OCI-LY1 (cell line): Measurements from ENCODE around the gene RABGAP1L.

Source experiments
- H2AFZ ChIP-seq: fragments of 200-600 bp; sonication (generic), shearing (Covaris generic); 2 replicates; pipeline ENCODE4 v1.6.0; 2014; ENCODE audit warnings: antibody characterized with exemption, mild to moderate bottlenecking, low read length
- H3F3A ChIP-seq: fragments of 200-600 bp; sonication (generic), shearing (Covaris generic); 2 replicates; pipeline ENCODE4 v1.6.0; 2014; ENCODE audit warnings: mild to moderate bottlenecking, antibody characterized with exemption, low read length, moderate library complexity; ENCODE audit not compliant: insufficient read depth
- H3K27ac ChIP-seq: fragments of 200-600 bp; sonication (generic); 2 replicates; pipeline ENCODE4 v1.5.1; 2014; ENCODE audit warnings: low read length, mixed run types, mild to moderate bottlenecking, low read depth; ENCODE audit not compliant: poor library complexity, severe bottlenecking
- H3K27me3 ChIP-seq: fragments of 200-600 bp; sonication (generic); 2 replicates; pipeline ENCODE4 v1.6.0; 2014; ENCODE audit warnings: antibody characterized with exemption, mild to moderate bottlenecking, low read length, moderate library complexity; ENCODE audit not compliant: insufficient read depth
- H3K36me3 ChIP-seq: fragments of 200-600 bp; sonication (generic); 2 replicates; pipeline ENCODE4 v1.6.1; 2014; ENCODE audit warnings: mild to moderate bottlenecking, antibody characterized with exemption, low read length, moderate library complexity, mixed read lengths; ENCODE audit not compliant: insufficient read depth
- H3K4me1 ChIP-seq: fragments of 200-600 bp; sonication (generic); 2 replicates; pipeline ENCODE4 v1.5.1; 2014; ENCODE audit warnings: mild to moderate bottlenecking, low read length, moderate library complexity; ENCODE audit not compliant: insufficient read depth, severe bottlenecking
- H3K4me2 ChIP-seq: fragments of 200-600 bp; sonication (generic), shearing (Covaris generic); 2 replicates; pipeline ENCODE4 v1.6.1; 2014; ENCODE audit warnings: low read length
- H3K4me3 ChIP-seq: fragments of 200-600 bp; sonication (generic); 2 replicates; pipeline ENCODE4 v1.5.1; 2014; ENCODE audit warnings: low read length, low read depth, mild to moderate bottlenecking, mixed read lengths; ENCODE audit not compliant: poor library complexity, severe bottlenecking
- H3K79me2 ChIP-seq: fragments of 200-600 bp; shearing (Covaris generic); 2 replicates; pipeline ENCODE4 v1.6.1; 2016; ENCODE audit warnings: mixed run types, low read length, mixed read lengths; ENCODE audit not compliant: insufficient read depth
- H3K9ac ChIP-seq: fragments of 200-600 bp; sonication (generic), shearing (Covaris generic); 2 replicates; pipeline ENCODE4 v1.6.1; 2014; ENCODE audit warnings: mild to moderate bottlenecking, low read length, mixed read lengths
- H3K9me2 ChIP-seq: fragments of 200-600 bp; sonication (generic), shearing (Covaris generic); 2 replicates; pipeline ENCODE4 v1.6.1; 2014; ENCODE audit warnings: low read depth, mild to moderate bottlenecking, low read length, mixed read lengths
- H3K9me3 ChIP-seq: fragments of 200-600 bp; shearing (Covaris generic); 2 replicates; pipeline ENCODE4 v1.6.1; 2014; ENCODE audit warnings: low read length, mixed read lengths
- H4K20me1 ChIP-seq: fragments of 200-600 bp; sonication (generic), shearing (Covaris generic); 2 replicates; pipeline ENCODE4 v1.6.0; 2016; ENCODE audit warnings: mild to moderate bottlenecking, low read length; ENCODE audit not compliant: insufficient read depth
- EZH2 ChIP-seq: fragments of 200-600 bp; sonication (generic), shearing (Covaris generic); IDR thresholded peaks from 2 replicates; pipeline ENCODE4 v1.8.0; 2017; ENCODE audit warnings: borderline replicate concordance, mixed run types, mild to moderate bottlenecking, antibody characterized with exemption, low read length, moderate library complexity, mixed read lengths
- TF ChIP-seq, protein P1 (sequence below): fragments of 200-600 bp; sonication (generic), shearing (Covaris generic); IDR thresholded peaks from 2 replicates; pipeline ENCODE4 v1.5.1; 2017; ENCODE audit warnings: mild to moderate bottlenecking, antibody characterized with exemption, low read length, moderate library complexity, mixed read lengths

RABGAP1L gene

DNA sequence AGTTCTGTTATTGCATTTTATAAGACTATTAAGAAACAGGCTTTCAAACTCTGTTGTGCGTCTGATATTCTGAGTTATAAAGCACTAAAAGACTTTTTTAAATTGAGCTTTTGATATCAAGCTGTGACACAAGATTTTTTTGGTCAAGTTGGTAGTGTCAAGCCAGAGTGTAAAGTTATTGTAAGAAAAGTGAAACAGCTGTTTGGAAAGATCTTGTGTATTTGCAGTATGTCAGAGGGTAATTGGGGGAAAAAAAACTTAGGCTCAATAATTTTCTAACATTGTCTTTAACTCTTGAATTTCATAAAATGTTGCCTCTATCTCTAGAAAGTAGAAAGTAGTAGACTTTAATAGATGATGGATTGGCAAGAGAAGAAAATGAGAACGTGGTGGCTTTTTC lies 844.2 kb downstream of the RABGAP1L start:
- H3K9me2 ChIP-seq, result no peaks in the 10 kb centered on the region
- peaks cover 78% of the 10 kb centered on the region for H3K79me2 ChIP-seq
- peaks cover 53% of the 10 kb centered on the region for H3K36me3 ChIP-seq
- H3K4me2 ChIP-seq, result peak overlapping the region; percentile 29; the same call in 1 of the 2 replicates
- H4K20me1 ChIP-seq, result peaks cover 8% of the 10 kb centered on the region; the same call in 1 of the 2 replicates
- H3K4me1 ChIP-seq, result peaks cover 32% of the 10 kb centered on the region
- no peaks in the 10 kb centered on the region for H3K9me3 ChIP-seq
- H3F3A ChIP-seq, result no peaks in the 10 kb centered on the region
- H3K9ac ChIP-seq, result no peak overlapping the region
- no peak overlapping the region for H3K27ac ChIP-seq
- H3K27me3 ChIP-seq, result no peaks in the 10 kb centered on the region
- H3K4me3 ChIP-seq, result no peak overlapping the region
- no peak for TF ChIP-seq EZH2
- no peak overlapping the region for H2AFZ ChIP-seq

DNA sequence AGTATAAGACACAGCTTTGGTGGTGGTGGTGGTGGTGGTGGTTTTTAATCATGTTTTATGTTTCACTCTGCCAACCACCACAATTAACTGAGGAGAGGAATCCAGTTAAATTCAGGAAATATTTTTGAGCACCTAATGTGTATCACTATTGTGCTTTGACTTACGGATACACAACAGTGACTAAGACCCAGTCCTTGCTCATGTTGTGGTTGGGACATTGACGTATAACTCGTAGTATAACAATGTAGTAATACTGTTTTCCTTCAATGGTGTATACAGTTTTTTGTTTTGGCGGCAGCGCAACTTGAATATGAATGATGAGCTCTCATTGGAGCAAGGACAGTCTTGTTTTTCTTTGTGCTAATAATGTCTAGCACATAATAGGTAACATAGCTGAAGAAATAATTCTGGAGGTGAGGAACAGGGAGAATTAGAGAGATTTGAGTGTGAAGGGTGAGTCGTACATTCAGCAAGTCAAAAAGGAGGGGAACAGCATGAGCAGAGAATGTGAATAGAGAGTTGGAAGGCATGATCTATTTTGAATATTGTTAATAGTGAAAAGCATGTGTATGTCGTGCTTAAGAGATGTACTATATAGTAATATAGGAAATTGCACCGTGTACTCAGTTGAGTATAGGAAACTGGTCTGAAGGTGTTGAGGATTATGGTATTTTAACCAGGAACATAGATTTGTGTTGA lies 845.9 kb downstream of the RABGAP1L start:
- Histone ChIP-seq H3K36me3 (peaks cover 68% of the 10 kb centered on the region), H3K9me3 (no peaks in the 10 kb centered on the region), H3K4me1 (peaks cover 32% of the 10 kb centered on the region), H3K4me3 (no peak overlapping the region), H3K9ac (no peak overlapping the region), H3K27me3 (no peaks in the 10 kb centered on the region), H4K20me1 (peaks cover 8% of the 10 kb centered on the region; the same call in 1 of the 2 replicates), H3F3A (no peaks in the 10 kb centered on the region), H3K4me2 (no peak overlapping the region), H3K79me2 (peaks cover 75% of the 10 kb centered on the region), H3K27ac (no peak overlapping the region), H3K9me2 (no peaks in the 10 kb centered on the region), H2AFZ (no peak overlapping the region)
- TF ChIP-seq, protein P1, sequence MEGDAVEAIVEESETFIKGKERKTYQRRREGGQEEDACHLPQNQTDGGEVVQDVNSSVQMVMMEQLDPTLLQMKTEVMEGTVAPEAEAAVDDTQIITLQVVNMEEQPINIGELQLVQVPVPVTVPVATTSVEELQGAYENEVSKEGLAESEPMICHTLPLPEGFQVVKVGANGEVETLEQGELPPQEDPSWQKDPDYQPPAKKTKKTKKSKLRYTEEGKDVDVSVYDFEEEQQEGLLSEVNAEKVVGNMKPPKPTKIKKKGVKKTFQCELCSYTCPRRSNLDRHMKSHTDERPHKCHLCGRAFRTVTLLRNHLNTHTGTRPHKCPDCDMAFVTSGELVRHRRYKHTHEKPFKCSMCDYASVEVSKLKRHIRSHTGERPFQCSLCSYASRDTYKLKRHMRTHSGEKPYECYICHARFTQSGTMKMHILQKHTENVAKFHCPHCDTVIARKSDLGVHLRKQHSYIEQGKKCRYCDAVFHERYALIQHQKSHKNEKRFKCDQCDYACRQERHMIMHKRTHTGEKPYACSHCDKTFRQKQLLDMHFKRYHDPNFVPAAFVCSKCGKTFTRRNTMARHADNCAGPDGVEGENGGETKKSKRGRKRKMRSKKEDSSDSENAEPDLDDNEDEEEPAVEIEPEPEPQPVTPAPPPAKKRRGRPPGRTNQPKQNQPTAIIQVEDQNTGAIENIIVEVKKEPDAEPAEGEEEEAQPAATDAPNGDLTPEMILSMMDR, result no peak
- TF ChIP-seq EZH2, result no peak

DNA sequence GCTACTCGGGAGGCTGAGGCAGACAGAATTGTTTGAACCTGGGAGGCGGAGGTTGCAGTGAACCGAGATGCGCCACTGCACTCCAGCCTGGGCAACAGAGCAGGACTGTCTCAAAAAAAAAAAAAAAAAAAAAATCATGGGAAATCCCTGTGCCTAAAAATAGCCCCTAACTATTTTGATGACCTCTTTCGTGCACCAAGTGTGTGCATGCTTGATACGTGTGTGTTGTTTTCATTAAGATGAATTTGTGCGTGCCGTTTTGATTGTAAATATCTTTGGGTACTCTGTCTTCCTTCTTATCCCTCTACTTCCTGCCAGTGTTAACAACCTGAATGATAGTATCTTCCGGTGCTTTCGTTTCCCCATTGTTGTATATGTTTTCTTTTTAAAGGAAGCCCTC lies 850.2 kb downstream of the RABGAP1L start:
- H3K9me3 ChIP-seq, result no peaks in the 10 kb centered on the region
- H3K4me3 ChIP-seq, result no peak overlapping the region
- TF ChIP-seq EZH2, result no peak
- TF ChIP-seq, protein P1, result no peak
- no peak overlapping the region for H3K4me2 ChIP-seq
- peaks cover 100% of the 10 kb centered on the region for H3K36me3 ChIP-seq
- H3K4me1 ChIP-seq, result no peaks in the 10 kb centered on the region
- H2AFZ ChIP-seq, result no peak overlapping the region
- peaks cover 4% of the 10 kb centered on the region; the same call in 1 of the 2 replicates for H3F3A ChIP-seq
- peaks cover 2% of the 10 kb centered on the region; the same call in 1 of the 2 replicates for H4K20me1 ChIP-seq
- no peaks in the 10 kb centered on the region for H3K27me3 ChIP-seq
- no peak overlapping the region for H3K9ac ChIP-seq
- H3K79me2 ChIP-seq, result peaks cover 32% of the 10 kb centered on the region
- no peak overlapping the region for H3K27ac ChIP-seq
- H3K9me2 ChIP-seq, result no peaks in the 10 kb centered on the region

DNA sequence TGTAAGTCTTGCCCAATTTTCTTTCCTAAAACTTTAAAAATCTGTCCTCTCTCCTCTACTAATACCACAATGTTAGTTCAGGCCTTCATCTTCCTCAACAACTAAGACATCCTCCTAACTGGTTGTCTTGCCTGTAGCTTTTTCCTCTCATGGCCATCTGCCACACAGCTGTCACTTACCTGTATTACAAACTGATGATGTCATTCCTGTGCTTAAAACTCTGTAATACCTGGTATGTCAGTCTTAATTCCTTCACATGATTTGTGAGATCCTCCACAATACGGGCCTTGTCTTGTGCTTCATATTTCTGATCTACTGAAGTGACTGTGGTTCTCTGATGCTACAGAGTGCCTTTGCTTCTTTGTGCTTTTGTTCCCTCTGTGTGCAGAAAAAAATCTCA lies 854.1 kb downstream of the RABGAP1L start:
- no peak overlapping the region for H3K9ac ChIP-seq
- H3K36me3 ChIP-seq, result peaks cover 100% of the 10 kb centered on the region
- H3K27me3 ChIP-seq, result no peaks in the 10 kb centered on the region
- no peak for TF ChIP-seq EZH2
- TF ChIP-seq, protein P1, result no peak
- H3K4me2 ChIP-seq, result no peak overlapping the region
- no peaks in the 10 kb centered on the region for H3K9me2 ChIP-seq
- H3K27ac ChIP-seq, result no peak overlapping the region
- H3K9me3 ChIP-seq, result no peaks in the 10 kb centered on the region
- H3F3A ChIP-seq, result peaks cover 4% of the 10 kb centered on the region; the same call in 1 of the 2 replicates
- no peak overlapping the region for H2AFZ ChIP-seq
- H4K20me1 ChIP-seq, result no peaks in the 10 kb centered on the region
- H3K4me1 ChIP-seq, result no peaks in the 10 kb centered on the region
- no peaks in the 10 kb centered on the region for H3K79me2 ChIP-seq
- H3K4me3 ChIP-seq, result no peak overlapping the region
